Sigmoid colon (tissue), 7 donors: ENCODE results near the gene LIME1. TPM values are rescaled to one million over a fixed set of nuclear protein-coding genes. Genes with fewer than 3 reads are reported as not detected.
A peak's percentile ranks its signal among the peaks of the same experiment; 100 is the strongest.

Source experiments
- DNase-seq: peaks from one replicate; pipeline ENCODE4 v3.0.0-alpha.2; 2019
- H3K27ac ChIP-seq, 4 donors: fragments of 200-600 bp; sonication (generic); one replicate each; pipeline ENCODE4 v1.5.1; 2016 to 2019; ENCODE audit warnings: mild to moderate bottlenecking in 1 of 4
- H3K27me3 ChIP-seq, 3 donors: fragments of 200-600 bp; sonication (generic); one replicate each; pipeline ENCODE4 v1.5.1; 2019; ENCODE audit warnings: mild to moderate bottlenecking in 1 of 3
- H3K36me3 ChIP-seq, 4 donors: fragments of 200-600 bp; sonication (generic); one replicate each; pipeline ENCODE4 v1.5.1; 2016 to 2019
- H3K4me1 ChIP-seq, 4 donors: fragments of 200-600 bp; sonication (generic); one replicate each; pipeline ENCODE4 v1.5.1; 2017 to 2019
- H3K4me3 ChIP-seq, 4 donors: fragments of 200-600 bp; sonication (generic); one replicate each; pipeline ENCODE4 v1.5.1; 2017 to 2019; ENCODE audit warnings: mild to moderate bottlenecking in 2 of 4, moderate library complexity in 1 of 4
- H3K9me3 ChIP-seq, 4 donors: fragments of 200-600 bp in 3 of 4; sonication (generic) in 3 of 4; one replicate each; pipeline versions ENCODE4 v1.5.1 to v1.6.1; 2013 to 2019
- CTCF ChIP-seq, 4 experiments: fragments of 450-650 bp in 3 of 4; fragments of 200-600 bp in 1 of 4; IDR thresholded peaks; one replicate each; pipeline ENCODE4 v1.5.1; 2016 to 2019; ENCODE audit warnings: antibody characterized with exemption in 4 of 4, mild to moderate bottlenecking in 3 of 4, moderate library complexity in 2 of 4
- EP300 ChIP-seq, 4 donors: sonication (generic); formaldehyde crosslinking; IDR thresholded peaks; one replicate each; pipeline ENCODE4 v1.6.1; 2017; ENCODE audit warnings: antibody characterized with exemption in 4 of 4
- POLR2A ChIP-seq, 2 donors: fragments of 450-650 bp; IDR thresholded peaks; one replicate each; pipeline ENCODE4 v1.6.1; 2016; ENCODE audit warnings: antibody characterized with exemption in 2 of 2, mild to moderate bottlenecking in 2 of 2, moderate library complexity in 2 of 2
- POLR2AphosphoS5 ChIP-seq, 4 donors: sonication (generic); formaldehyde crosslinking; IDR thresholded peaks; one replicate each; pipeline ENCODE4 v1.6.1; 2017; ENCODE audit warnings: antibody characterized with exemption in 4 of 4
- WGBS, 2 donors: extraction: QIAGEN DNeasy Blood & Tissue Kit; methylation state at CpG; one replicate each; pipeline ENCODE4 v1.1.7; 2013; 5-methylcytosine and 5-hydroxymethylcytosine counted together
- intact Hi-C: fragments of 100-400 bp; cut with DNase I; formaldehyde crosslinking; loops from one replicate; pipeline ENCODE4 v1.15.1; 2023
- polyA plus RNA-seq, 3 donors: library from polyadenylated mRNA; stranded (reverse); fragments of 200-250 nt; gene quantifications; one replicate each; pipeline ENCODE4 v1.2.3, GENCODE V29; 2013
- total RNA-seq, 4 donors: library from RNA; depleted of rRNA; stranded (reverse); fragments of >200 nt; gene quantifications; one replicate each; pipeline ENCODE4 v1.1.0, GENCODE V29; 2016
- donor health status: healthy with polysubstance abuse.
- donor health status: Bipolar disorder and iron deficiency.
- donor health status: healthy.

The LIME1 gene
- total RNA-seq (1 to 10 TPM; 4.6 to 7.8 (median 6.4) TPM), polyA plus RNA-seq (10 to 100 TPM in 1 of 3 donors, 1 to 10 TPM in 1, not detected in 1; 4.8 to 35.3 TPM)

GRCh38 chr20:63735859-63736718 lies at the start of gene LIME1:
Gene LIME1, plus strand, starts transcription at chr20:63736664. Its CDS starts 886 bp downstream, at chr20:63737550.
- intact Hi-C loops, result no loop called here
- Histone ChIP-seq H3K4me3 (peak within 1 kb of the TSS in 3 of 4 donors; percentile 21 to 66 (median 35)), H3K27me3 (peaks cover 0 to 10% (median 0%) of the 10 kb centered on the region in 3 donors), H3K27ac (no peak within 1 kb of the TSS), H3K4me1 (peaks cover 0 to 33% (median 22%) of the 10 kb centered on the region in 4 donors), H3K36me3 (peaks cover 7 to 35% (median 18%) of the 10 kb centered on the region in 4 donors), H3K9me3 (no peaks in the 10 kb centered on the region)
- peak; percentile 67 for DNase-seq
- no peak for TF ChIP-seq CTCF (IDR thresholded peaks at IDR 0.05)
- no peak for TF ChIP-seq EP300 (IDR thresholded peaks at IDR 0.05)
- TF ChIP-seq POLR2A (IDR thresholded peaks at IDR 0.05), result no peak
- TF ChIP-seq POLR2AphosphoS5 (IDR thresholded peaks at IDR 0.05), result no peak
- 30 to 43% methylated on average over 31 of the region's 31 CpGs for WGBS, 2 donors

GRCh38 chr20:63687419-63688178 lies 48.9 kb upstream of the LIME1 start:
- Histone ChIP-seq H3K4me1 (peaks cover 2 to 41% (median 38%) of the 10 kb centered on the region in 4 donors), H3K9me3 (no peaks in the 10 kb centered on the region), H3K27me3 (no peaks in the 10 kb centered on the region), H3K4me3 (peak overlapping the region in 1 of 4 donors; percentile 4), H3K27ac (peak overlapping the region; percentile 48 to 87 (median 74)), H3K36me3 (peaks cover 0 to 5% (median 0%) of the 10 kb centered on the region in 4 donors)
- 91 to 95% methylated on average over 29 of the region's 29 CpGs for WGBS, 2 donors
- intact Hi-C loops, result no loop called here
- DNase-seq, result no peak
- no peak for TF ChIP-seq POLR2A (IDR thresholded peaks at IDR 0.05)

GRCh38 chr20:63688228-63689045 lies 48.0 kb upstream of the LIME1 start:
- intact Hi-C loops, result no loop called here
- peak overlapping the region; percentile 48 to 87 (median 74) for H3K27ac ChIP-seq
- peaks cover 2 to 33% (median 30%) of the 10 kb centered on the region in 4 donors for H3K4me1 ChIP-seq
- H3K36me3 ChIP-seq, result peaks cover 0 to 5% (median 0%) of the 10 kb centered on the region in 4 donors
- WGBS, 2 donors, result 85 to 90% methylated on average over 31 of the region's 31 CpGs
- H3K4me3 ChIP-seq, result no peak overlapping the region
- DNase-seq, result no peak
- H3K27me3 ChIP-seq, result no peaks in the 10 kb centered on the region
- TF ChIP-seq POLR2AphosphoS5 (IDR thresholded peaks at IDR 0.05) (peak in 1 of 4 donors; percentile 27), EP300 (IDR thresholded peaks at IDR 0.05) (no peak)
- H3K9me3 ChIP-seq, result no peaks in the 10 kb centered on the region

GRCh38 chr20:63689046-63690002 lies 47.1 kb upstream of the LIME1 start:
- Histone ChIP-seq H3K9me3 (no peaks in the 10 kb centered on the region), H3K4me1 (peaks cover 2 to 32% (median 30%) of the 10 kb centered on the region in 4 donors), H3K4me3 (no peak overlapping the region), H3K27me3 (no peaks in the 10 kb centered on the region), H3K36me3 (peaks cover 0 to 8% (median 7%) of the 10 kb centered on the region in 4 donors), H3K27ac (peak overlapping the region in 2 of 4 donors; percentile 73 to 87)
- intact Hi-C loops, result no loop called here
- WGBS, 2 donors, result 48 to 87% methylated on average over 44 of the region's 44 CpGs
- TF ChIP-seq POLR2AphosphoS5 (IDR thresholded peaks at IDR 0.05) (peak in 1 of 4 donors; percentile 15), EP300 (IDR thresholded peaks at IDR 0.05) (no peak), POLR2A (IDR thresholded peaks at IDR 0.05) (no peak)
- DNase-seq, result no peak

- peaks cover 3 to 18% (median 10%) of the 10 kb centered on the region in 4 donors for H3K36me3 ChIP-seq
- no peaks in the 10 kb centered on the region for H3K27me3 ChIP-seq
- intact Hi-C loops, result no loop called here
- H3K27ac ChIP-seq, result peak overlapping the region in 2 of 4 donors; percentile 19 to 73
- no peak for DNase-seq
- WGBS, 2 donors, result 47 to 87% methylated on average over 40 of the region's 40 CpGs
- TF ChIP-seq POLR2AphosphoS5 (IDR thresholded peaks at IDR 0.05) (peak in 1 of 4 donors; percentile 13), CTCF (IDR thresholded peaks at IDR 0.05) (no peak)
- no peak overlapping the region for H3K4me3 ChIP-seq
- H3K4me1 ChIP-seq, result peaks cover 2 to 32% (median 29%) of the 10 kb centered on the region in 4 donors
- no peaks in the 10 kb centered on the region for H3K9me3 ChIP-seq
Observed at GRCh38 chr20:63690003-63690897, 46.2 kb upstream of the LIME1 start.
